Chondrocyte (in vitro differentiated cells): ENCODE data around the gene MYLK. TPM values are rescaled to one million over a fixed set of nuclear protein-coding genes. Genes with fewer than 3 reads are reported as not detected.

Source experiments
- DNase-seq: peaks from one replicate; pipeline ENCODE4 v3.0.0; 2021; ENCODE audit warnings: mixed read lengths, low spot score
- H3K27ac Mint-ChIP-seq: one replicate; pipeline ENCODE4 v1.8.0; 2021; ENCODE audit warnings: mild to moderate bottlenecking, moderate library complexity, mixed read lengths; ENCODE audit not compliant: unreplicated experiment
- H3K27me3 Mint-ChIP-seq: 2 replicates; pipeline ENCODE4 v1.8.0; 2021; ENCODE audit warnings: low read depth, mixed read lengths
- H3K36me3 Mint-ChIP-seq: 2 replicates; pipeline ENCODE4 v1.8.0; 2021; ENCODE audit warnings: low read depth, mixed read lengths
- H3K4me1 Mint-ChIP-seq: 2 replicates; pipeline ENCODE4 v1.8.0; 2021; ENCODE audit warnings: low read depth, mild to moderate bottlenecking, mixed read lengths
- H3K4me3 Mint-ChIP-seq: one replicate; pipeline ENCODE4 v1.8.0; 2021; ENCODE audit warnings: mild to moderate bottlenecking, moderate library complexity, mixed read lengths; ENCODE audit not compliant: unreplicated experiment
- H3K9me3 Mint-ChIP-seq: 2 replicates; pipeline ENCODE4 v1.8.0; 2021; ENCODE audit warnings: low read depth, mixed read lengths
- total RNA-seq: library from RNA; stranded (reverse); gene quantifications from 3 replicates; pipeline ENCODE4 v1.2.1, GENCODE V29; 2021
- TF ChIP-seq, protein P1 (sequence below): fragments of 200-600 bp; sonication (generic); IDR thresholded peaks from 2 replicates; pipeline ENCODE4 v1.5.0; 2021; ENCODE audit warnings: antibody characterized with exemption, mild to moderate bottlenecking, moderate library complexity

The MYLK gene
- total RNA-seq, 1 donor from 2014 or later = 405 TPM

GRCh38 chr3:123611082-123611481 lies 273.1 kb downstream of the MYLK start:
- TF ChIP-seq, protein P1, sequence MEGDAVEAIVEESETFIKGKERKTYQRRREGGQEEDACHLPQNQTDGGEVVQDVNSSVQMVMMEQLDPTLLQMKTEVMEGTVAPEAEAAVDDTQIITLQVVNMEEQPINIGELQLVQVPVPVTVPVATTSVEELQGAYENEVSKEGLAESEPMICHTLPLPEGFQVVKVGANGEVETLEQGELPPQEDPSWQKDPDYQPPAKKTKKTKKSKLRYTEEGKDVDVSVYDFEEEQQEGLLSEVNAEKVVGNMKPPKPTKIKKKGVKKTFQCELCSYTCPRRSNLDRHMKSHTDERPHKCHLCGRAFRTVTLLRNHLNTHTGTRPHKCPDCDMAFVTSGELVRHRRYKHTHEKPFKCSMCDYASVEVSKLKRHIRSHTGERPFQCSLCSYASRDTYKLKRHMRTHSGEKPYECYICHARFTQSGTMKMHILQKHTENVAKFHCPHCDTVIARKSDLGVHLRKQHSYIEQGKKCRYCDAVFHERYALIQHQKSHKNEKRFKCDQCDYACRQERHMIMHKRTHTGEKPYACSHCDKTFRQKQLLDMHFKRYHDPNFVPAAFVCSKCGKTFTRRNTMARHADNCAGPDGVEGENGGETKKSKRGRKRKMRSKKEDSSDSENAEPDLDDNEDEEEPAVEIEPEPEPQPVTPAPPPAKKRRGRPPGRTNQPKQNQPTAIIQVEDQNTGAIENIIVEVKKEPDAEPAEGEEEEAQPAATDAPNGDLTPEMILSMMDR = no peak
- DNase-seq = no peak
- no peaks in the 10 kb centered on the region for H3K9me3 Mint-ChIP-seq
- H3K36me3 Mint-ChIP-seq = peaks cover 22% of the 10 kb centered on the region
- no peak overlapping the region for H3K27ac Mint-ChIP-seq
- H3K4me3 Mint-ChIP-seq = no peak overlapping the region
- H3K27me3 Mint-ChIP-seq = no peaks in the 10 kb centered on the region
- peaks cover 49% of the 10 kb centered on the region for H3K4me1 Mint-ChIP-seq

DNA sequence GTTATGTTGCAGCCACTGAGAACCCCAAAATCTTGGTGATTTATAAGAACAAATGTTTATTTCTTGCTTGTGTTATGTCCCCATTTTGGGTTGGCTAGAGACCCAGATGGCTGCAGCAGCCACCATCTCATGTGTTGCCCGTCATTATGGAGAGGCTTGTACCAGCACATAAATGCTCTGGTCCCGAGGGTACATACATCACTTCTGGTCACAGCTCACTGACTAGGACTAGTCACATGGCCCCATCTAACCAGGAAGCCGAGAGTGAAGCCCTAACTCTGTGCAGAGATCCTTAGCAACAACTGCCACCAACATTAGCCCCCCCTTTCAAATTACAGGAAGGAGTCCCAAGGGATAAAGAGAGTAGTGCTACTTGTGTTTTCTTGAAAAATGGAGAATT lies 273.8 kb downstream of the MYLK start:
- peaks cover 55% of the 10 kb centered on the region for H3K4me1 Mint-ChIP-seq
- no peak for DNase-seq
- H3K36me3 Mint-ChIP-seq = peaks cover 21% of the 10 kb centered on the region
- TF ChIP-seq, protein P1 = no peak
- peak overlapping the region; percentile 49 for H3K27ac Mint-ChIP-seq
- no peak overlapping the region for H3K4me3 Mint-ChIP-seq
- no peaks in the 10 kb centered on the region for H3K27me3 Mint-ChIP-seq
- H3K9me3 Mint-ChIP-seq = no peaks in the 10 kb centered on the region

DNA sequence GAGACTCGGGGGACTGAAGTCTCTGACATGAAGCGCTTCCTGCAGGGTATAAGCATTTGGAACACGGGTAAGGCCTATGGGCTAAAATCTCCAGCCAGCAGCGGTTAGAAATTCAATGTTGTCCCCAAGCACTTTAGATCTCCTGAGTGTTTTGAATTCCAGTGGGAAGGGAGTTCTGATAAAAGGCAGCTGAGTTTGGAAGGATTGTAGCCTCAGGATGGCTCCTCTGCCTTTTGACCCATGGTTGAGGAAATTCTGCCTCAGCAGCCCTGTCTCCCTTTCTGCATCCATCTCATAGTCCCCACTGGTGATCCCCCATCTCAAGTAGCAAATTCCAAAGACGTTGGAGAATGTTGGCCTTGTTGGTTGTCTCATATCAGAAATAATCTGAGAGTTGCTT lies 275.1 kb downstream of the MYLK start:
- H3K9me3 Mint-ChIP-seq = no peaks in the 10 kb centered on the region
- no peak for DNase-seq
- no peaks in the 10 kb centered on the region for H3K27me3 Mint-ChIP-seq
- H3K27ac Mint-ChIP-seq = peak overlapping the region; percentile 10
- peaks cover 65% of the 10 kb centered on the region for H3K4me1 Mint-ChIP-seq
- peaks cover 17% of the 10 kb centered on the region for H3K36me3 Mint-ChIP-seq
- TF ChIP-seq, protein P1 = no peak
- no peak overlapping the region for H3K4me3 Mint-ChIP-seq

DNA sequence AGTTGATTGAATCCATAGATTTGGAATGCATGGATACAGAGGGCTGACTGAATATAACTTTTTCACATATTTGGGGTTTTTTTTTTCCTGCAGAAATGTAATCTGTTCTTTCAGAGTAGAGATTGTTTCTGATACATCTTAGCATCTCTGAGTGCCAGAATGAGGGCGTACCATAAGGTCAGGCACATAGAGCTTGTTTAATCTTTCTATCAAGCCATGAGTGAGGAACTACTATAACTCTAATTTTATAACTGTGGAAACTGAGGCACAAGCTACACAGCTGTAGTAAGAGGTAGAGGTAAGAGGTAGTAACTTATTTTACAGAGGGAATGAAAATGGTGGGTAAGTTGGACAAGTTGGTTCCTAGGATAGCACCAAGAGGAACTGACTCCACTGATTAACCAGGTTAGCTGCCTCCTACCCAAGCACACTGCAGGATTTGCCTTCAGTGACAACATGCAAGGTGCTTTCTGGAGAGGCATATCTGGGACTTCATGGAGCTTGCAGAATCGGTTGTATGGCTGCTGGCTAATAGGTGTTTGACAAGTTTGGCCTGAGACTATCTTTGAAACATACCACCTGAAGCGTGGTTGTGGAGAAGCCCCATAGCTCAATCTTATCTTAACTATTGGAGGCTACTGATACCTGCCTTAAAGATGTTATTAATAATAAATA lies 275.7 kb downstream of the MYLK start:
- no peaks in the 10 kb centered on the region for H3K9me3 Mint-ChIP-seq
- H3K36me3 Mint-ChIP-seq = peaks cover 13% of the 10 kb centered on the region
- peaks cover 59% of the 10 kb centered on the region for H3K4me1 Mint-ChIP-seq
- DNase-seq = no peak
- H3K4me3 Mint-ChIP-seq = no peak overlapping the region
- no peaks in the 10 kb centered on the region for H3K27me3 Mint-ChIP-seq
- TF ChIP-seq, protein P1 = no peak
- H3K27ac Mint-ChIP-seq = peak overlapping the region; percentile 27

GRCh38 chr3:123606527-123606926 lies 277.6 kb downstream of the MYLK start:
- Mint-ChIP-seq H3K4me1 (peaks cover 54% of the 10 kb centered on the region), H3K9me3 (no peaks in the 10 kb centered on the region), H3K36me3 (peaks cover 6% of the 10 kb centered on the region), H3K27ac (no peak overlapping the region), H3K27me3 (no peaks in the 10 kb centered on the region), H3K4me3 (no peak overlapping the region)
- no peak for DNase-seq
- TF ChIP-seq, protein P1 = no peak
